Activated T-helper 9 cell treated with anti-CD3 and anti-CD28 coated beads, Interleukin-2, amount 50 U/mL, for 16 hours (primary cell): Measurements from ENCODE around the gene NSUN2.

Experiments used
- DNase-seq: peaks from one replicate; pipeline ENCODE4 v3.0.0-alpha.2; 2020; ENCODE audit warnings: low read depth

The NSUN2 gene

DNA sequence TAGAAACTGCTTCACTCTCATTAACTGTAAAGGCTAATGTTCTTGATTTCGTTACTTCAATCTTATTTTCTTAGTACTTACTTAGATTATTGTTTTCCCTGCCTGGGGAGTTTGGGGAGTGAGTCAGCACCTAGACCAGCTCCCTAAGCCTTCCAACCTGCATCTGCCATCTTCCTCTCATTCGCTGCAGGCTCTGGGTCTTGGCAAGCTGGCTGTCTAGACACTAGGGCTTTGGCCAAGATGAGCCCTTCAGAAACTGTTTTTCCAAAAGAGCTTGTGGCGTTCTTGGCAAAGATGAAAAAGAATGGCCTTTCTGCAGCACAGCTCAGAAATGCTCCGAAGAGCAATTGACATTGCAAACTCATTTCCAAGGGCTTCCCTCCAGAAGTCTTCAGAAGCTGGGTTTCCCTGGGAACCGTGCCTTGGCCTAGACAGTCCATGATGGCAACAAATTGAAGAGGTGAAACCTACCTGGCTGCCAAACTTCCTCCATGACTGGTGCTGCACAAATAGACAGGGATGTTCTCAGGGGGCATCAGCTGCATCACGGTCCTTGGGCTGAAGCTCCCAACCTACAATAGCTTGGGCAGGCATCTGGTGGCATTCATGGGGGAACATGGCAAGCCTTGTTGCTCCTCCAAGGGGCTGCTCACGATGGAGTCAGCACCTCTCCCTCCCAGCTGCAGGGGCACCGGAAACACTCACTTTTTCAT lies 76.6 kb downstream of the NSUN2 start:
- DNase-seq: no peak

DNA sequence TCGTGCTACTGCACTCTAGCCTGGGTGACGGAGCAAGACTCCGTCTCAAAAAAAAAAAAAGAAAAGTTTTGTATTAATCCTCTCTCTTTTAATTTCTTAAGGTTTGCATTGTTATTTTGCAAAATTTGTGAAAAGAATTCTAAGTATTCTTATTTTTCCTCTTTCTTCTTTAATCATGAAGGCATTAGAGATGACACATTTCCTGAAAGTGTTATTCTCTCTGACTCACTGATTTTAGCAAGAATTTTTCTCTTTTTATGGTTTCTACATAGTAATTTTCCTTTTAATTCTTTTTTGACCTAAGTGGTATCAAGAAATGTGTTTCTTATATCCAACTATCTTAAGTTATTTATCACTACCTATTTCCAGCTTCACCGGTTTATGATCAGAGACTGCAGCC lies 78.0 kb downstream of the NSUN2 start:
- no peak for DNase-seq

DNA sequence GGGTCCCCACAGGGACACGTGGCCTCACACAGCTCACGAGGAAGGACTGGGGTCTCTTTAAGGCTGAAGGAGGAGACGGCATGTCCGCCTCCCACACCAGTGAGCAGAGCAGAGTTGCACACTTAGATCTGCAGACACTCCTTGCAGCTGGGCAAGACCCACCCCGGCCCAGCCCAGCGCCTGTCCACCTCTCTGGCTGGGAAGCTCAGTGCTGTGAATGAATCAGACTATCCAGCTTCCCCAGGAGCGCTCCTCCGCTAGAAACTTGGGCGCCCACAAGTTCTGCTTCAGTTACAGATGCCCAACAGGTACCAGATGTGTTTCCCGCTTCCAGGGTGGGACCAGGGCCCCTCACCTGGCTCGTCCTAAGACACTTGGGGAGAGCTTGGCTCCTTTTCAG lies 78.9 kb downstream of the NSUN2 start:
- DNase-seq: no peak

DNA sequence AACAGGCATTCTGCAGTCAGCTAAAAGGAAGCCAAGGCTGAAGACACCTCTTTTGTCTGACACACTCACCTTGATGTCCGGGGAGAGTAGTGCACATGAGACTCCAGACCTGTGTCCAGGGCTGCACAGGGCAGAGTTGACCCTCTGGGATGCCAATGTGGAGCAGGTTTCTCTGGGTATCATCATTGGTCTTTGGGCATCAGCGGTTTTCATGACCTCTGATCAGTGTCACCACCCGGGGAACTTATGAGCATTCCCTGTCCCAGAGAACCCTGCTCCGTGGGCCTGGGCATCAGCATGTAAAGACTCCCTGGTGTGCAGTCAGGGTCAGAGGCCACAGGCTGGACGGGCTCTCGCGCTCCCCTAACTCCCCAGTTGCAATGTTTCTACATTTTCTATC lies 80.2 kb downstream of the NSUN2 start:
- no peak for DNase-seq

DNA sequence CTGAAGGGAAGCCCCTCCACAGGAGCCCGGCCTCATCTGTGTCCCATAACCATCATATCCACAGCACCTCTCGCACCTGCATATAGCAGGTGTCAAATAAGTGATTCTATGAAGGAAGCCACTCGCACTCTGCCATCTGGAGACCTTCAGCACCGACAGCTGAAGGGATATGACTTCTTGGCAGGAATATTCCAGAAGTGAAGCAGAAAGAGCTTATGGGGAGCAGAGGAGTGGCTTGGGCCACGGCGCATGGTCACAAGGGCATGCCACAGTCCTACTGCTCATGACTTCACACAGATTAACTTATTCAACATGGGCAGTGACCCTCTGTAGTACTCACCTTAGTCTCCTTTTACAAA lies 80.9 kb downstream of the NSUN2 start:
- no peak for DNase-seq

DNA sequence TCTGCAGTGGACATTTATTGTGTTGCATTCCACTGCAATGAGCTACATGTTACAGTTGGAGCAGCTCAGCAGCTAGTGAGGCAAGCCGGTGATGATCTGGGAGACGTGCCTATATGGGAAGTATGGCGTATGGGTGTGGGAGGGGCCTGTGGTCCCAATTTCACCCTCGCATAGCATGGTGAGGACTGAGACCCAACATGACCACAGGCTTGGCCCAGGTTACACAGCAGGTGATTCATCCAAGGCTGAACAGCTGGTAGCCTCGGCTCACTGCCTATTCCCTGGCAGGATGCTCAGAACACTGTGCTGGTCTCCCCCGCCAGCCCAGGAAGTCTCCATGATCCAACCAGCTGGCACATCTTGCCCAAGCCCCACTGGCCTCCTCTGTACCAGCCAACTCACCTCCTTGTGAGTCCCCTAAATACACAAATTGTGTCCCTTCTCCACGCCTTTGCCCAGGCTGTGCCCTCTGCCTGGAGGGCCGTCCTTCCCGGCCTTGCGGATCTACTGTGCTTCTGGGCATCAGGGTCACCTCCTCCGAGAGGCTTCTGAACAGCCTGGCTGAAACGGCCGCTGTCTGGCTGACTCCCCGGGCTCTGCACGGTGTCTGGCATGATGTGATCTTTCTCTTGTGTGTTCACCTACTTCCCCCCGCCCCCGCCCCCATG lies 81.4 kb downstream of the NSUN2 start:
- no peak for DNase-seq

DNA sequence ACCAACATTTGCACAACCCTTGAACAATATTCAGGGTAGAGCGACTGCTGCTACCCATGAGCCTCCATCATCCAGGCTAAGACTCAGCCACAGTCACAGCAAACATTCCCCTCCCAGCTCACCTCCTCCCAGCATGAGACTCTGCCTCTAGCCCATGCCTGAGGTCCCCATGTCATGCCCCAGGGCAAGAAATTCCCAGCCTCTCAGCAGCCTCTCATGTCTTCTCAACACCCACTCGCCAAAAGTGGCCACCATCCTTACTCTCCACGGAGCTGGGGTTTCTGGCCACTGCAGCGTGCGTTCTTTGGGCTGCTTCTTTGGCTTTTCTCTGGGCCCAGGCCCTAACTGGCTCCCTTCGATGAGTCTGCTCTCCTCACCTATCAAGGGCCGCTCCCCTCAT lies 82.2 kb downstream of the NSUN2 start:
- DNase-seq: no peak
